ENCODE measurements around the gene OR8B3. TPM values are rescaled to one million over a fixed set of nuclear protein-coding genes. Genes with fewer than 3 reads are reported as not detected.
"Not testable (repeated sequence)": the region's sequence is repeated elsewhere in the genome, so short reads cannot be mapped to it uniquely, and the experiment has no call there.

Gene OR8B3, protein sequence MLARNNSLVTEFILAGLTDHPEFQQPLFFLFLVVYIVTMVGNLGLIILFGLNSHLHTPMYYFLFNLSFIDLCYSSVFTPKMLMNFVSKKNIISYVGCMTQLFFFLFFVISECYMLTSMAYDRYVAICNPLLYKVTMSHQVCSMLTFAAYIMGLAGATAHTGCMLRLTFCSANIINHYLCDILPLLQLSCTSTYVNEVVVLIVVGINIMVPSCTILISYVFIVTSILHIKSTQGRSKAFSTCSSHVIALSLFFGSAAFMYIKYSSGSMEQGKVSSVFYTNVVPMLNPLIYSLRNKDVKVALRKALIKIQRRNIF
- not detected in 2 replicates for total RNA-seq (2014; rRNA removed; shearing (Covaris generic))
- not detected in 2 replicates for polyA plus RNA-seq (2014; cell fraction: nucleus; rRNA removed)

- no peak for DNase-seq (ENCODE audit: extremely low read depth, low read depth)
Measured at GRCh38 chr11:124398924-124399323, at the start of gene OR8B3. TSS of gene OR8B3 (minus strand) at chr11:124399024. CDS start at chr11:124397351, 1,673 bp downstream.

DNA sequence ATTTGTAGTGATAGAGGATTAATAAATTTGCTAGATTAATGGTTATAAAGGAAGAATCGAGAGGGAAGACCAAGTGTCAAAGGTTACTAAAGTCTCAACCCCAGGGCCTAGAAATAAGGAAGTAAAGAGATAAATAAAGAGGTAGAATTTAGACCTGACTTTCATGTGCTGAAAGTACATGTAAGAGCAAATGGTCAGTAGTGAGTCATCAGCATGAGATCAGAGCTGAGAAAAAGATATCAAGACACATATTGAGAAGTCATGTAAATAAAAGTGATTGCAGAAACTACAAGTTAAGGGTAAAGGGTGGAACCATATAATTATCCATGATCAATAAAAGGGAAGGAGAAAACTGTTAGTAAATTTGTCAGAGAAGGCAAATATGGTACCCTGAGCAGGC, 48.1 kb upstream of the OR8B3 start:
- no peak for DNase-seq (ENCODE audit: extremely low read depth, low read depth)

DNA sequence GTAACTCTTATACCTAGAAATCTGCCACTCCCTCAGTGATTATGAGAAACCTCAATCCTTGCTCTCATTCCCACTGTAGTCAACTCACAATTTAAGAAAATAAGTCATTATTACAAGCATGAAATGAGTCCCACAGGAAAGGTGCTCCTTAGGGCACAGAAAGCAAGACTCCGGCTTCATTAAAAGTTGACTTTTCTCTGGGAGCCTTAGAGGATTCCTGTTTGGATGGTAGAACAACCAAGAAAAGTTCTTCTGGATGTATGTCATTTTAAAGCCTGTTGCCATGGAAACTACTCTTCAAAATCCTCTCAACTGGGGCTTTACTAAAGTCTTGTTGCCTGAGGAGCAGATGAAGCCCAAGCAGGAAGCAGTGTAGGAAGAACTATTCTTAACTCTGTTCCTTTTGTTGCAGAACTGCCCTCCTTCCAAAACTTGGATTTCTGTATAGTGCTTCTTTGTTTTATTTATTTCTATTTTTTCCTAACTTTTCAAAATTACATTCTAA, 46.9 kb upstream of the OR8B3 start, which contains the start of gene OR8B8:
Gene OR8B8, minus strand, starts transcription at position 51 of the 505 bp plus-strand sequence. CDS start 4,611 bp downstream, outside the sequence.
- no peak for DNase-seq (ENCODE audit: extremely low read depth, low read depth)

DNA sequence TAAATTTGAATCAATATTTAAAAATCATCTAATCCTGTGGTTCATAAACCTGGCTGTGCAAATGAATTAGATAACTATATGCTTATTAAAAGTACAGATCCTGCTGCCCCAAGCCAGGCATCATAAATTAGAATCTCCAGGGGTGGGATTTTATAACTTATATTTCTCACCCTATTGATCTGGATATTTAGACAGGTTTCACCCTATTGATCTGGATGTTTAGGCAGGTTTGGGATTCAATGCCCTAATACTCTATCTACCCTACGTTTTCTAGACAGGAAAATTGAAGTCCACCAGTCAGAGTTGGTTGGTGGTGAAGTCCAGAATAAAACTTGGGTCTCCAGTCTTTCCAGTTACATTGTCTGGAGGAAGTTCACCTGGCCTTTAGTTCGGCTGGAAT, 44.0 kb upstream of the OR8B3 start:
- DNase-seq (ENCODE audit: extremely low read depth, low read depth), result no peak

GRCh38 chr11:124442442-124442841, 43.6 kb upstream of the OR8B3 start:
- DNase-seq (ENCODE audit: extremely low read depth, low read depth), result no peak

DNA sequence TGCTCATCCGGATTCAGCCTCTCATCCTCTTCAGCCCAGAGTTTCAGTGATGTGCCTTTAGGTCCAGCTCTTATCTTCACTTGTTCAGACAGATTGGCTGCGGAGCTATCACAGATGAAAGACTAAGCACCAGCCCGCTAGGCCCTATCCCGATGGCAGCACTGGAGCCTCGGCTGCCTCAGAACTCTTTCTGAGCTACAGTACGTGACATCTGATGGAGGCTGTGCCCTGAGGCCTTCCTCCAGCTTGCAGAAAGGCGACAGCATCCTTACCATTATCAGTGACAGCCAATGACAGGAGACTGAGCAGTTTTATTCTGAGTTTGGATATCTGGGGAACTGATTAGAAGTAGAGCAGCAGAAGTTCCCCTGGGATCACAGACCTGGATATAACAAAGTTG, 42.7 kb upstream of the OR8B3 start:
- DNase-seq (ENCODE audit: extremely low read depth, low read depth), result no peak

GRCh38 chr11:124441081-124441480, 42.3 kb upstream of the OR8B3 start:
- no peak for DNase-seq (ENCODE audit: extremely low read depth, low read depth)

DNA sequence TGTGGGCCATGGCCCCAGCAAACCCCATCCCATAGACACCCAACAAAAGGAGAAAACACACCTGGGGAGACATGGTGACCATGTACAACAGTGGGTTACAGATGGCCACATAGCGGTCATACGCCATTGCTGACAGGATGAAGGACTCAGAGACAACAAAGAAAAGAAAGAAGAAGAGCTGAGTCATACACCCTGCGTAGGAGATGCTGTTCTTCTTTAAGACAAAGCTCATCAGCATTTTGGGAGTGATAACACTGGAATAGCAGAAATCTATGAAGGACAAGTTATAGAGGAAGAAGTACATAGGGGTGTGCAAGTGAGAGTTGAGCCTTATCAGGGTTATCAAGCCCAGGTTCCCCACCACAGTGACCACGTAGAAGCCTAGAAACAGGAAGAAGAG, 41.8 kb upstream of the OR8B3 start:
- no peak for DNase-seq (ENCODE audit: extremely low read depth, low read depth)

DNA sequence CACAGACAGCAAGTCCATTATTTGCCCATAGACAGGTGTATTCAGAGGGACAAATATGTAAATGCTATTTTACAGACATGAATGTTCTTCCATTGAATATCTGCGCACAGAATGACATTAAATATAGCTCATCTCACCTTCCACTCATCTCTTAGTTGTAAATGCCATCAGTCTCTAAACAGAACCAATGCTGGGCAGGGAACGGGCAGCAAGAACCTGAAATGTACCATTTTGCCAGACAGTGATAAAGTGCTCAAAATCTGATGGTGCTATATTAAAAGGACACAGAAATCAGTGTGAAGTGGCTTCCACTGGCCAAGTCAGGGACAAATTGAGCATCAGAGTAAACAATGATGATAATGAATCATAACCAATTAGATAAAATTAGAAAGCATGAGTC, 35.9 kb upstream of the OR8B3 start:
- DNase-seq (ENCODE audit: extremely low read depth, low read depth), result no peak

GRCh38 chr11:124429599-124429998, 30.8 kb upstream of the OR8B3 start:
- DNase-seq (ENCODE audit: extremely low read depth, low read depth), result no peak

DNA sequence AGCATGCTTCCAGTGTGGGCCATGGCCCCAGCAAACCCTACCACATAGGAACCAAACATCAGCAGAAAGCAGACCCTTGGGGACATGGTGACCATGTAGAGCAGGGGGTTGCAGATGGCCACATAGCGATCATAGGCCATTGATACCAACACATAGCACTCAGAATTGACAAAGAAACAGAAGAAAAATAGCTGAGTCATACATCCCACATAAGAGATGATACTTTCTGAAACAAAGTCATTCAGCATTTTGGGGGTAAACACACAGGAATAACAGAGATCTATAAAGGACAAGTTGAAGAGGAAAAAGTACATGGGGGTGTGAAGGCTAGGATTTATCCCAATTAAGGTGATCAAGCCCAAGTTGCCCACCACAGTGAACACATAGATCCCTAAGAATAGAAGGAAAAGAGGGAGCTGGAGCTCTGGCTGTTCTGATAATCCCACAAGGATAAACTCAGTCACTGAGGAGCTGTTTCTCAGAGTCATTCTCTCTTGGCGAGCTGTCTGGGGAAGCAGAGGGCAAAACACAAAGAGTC, 25.6 kb upstream of the OR8B3 start, which contains the start of gene OR8B4:
Gene OR8B4, minus strand, starts transcription at position 488 of the 538 bp plus-strand sequence. Its CDS starts 0 bp downstream, at position 488.
- DNase-seq (ENCODE audit: extremely low read depth, low read depth), result no peak

GRCh38 chr11:124421043-124421442, 22.2 kb upstream of the OR8B3 start:
- DNase-seq (ENCODE audit: extremely low read depth, low read depth), result no peak

GRCh38 chr11:124415356-124415923, 16.6 kb upstream of the OR8B3 start:
- peak; percentile 9 for DNase-seq (ENCODE audit: extremely low read depth, low read depth)

- DNase-seq (ENCODE audit: extremely low read depth, low read depth), result no peak
Measured at GRCh38 chr11:124409906-124410305, 11.1 kb upstream of the OR8B3 start.

GRCh38 chr11:124405581-124405980, 6.8 kb upstream of the OR8B3 start:
- DNase-seq (ENCODE audit: extremely low read depth, low read depth), result no peak

DNA sequence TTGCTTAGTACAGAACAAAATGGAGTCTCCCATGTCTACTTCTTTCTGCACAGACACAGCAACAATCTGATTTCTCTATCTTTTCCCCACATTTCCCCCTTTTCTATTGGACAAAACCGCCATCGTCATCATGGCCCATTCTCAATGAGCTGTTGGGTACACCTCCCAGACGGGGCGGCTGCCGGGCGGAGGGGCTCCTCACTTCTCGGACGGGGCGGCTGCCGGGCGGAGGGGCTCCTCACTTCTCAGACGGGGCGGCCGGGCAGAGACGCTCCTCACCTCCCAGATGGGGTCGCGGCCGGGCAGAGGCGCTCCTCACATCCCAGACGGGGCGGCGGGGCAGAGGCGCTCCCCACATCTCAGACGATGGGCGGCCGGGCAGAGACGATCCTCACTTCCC, 4.4 kb upstream of the OR8B3 start:
- not testable (repeated sequence) for DNase-seq (ENCODE audit: extremely low read depth, low read depth)

GRCh38 chr11:124402326-124402922, 3.6 kb upstream of the OR8B3 start:
- peak; percentile 70 for DNase-seq (ENCODE audit: extremely low read depth, low read depth)

GRCh38 chr11:124396847-124397246, 2.0 kb downstream of the OR8B3 start:
- DNase-seq (ENCODE audit: extremely low read depth, low read depth), result not testable (repeated sequence)

DNA sequence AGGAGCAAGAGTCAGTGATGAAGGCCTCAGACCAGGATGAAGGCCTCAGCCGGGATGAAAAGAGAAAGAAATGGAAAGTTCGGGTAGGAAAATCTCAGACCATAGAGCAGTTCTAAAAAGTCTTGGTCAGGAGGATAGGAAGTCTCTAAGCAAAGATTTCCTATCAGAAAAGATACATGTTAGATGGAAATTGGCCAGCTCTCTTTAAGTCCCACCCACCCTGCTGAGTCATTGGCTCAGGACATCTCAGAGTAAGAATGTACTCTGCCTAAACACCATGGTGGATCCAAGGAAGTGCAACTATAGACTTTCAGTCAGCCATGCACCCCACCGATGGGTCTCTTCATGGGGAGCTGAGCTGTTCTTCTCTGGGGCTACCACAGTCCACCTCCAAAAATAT, 4.4 kb downstream of the OR8B3 start:
- DNase-seq (ENCODE audit: extremely low read depth, low read depth), result no peak

DNA sequence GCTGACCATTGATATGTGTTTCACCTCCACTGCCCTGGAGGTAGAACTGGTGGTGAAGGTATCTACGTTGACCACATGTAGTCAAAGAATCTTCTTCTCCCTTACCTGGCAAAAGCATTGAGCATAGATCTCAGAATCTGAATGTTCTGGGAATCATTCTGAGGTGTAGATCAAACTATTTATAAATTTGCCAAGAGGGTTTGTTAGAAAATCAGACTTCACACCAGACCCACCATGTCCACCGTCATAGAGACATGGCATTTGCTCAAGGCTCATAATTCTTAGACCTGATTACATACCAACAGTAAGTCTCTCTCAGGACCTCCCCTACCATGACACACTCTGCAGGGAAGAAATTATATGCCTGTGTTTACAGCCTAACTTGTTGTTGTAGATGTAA, 14.4 kb downstream of the OR8B3 start, which contains the start of gene OR8B2:
Gene OR8B2, minus strand, starts transcription at position 101 of the 400 bp plus-strand sequence. CDS start 1,156 bp downstream, outside the sequence.
- no peak for DNase-seq (ENCODE audit: extremely low read depth, low read depth)

DNA sequence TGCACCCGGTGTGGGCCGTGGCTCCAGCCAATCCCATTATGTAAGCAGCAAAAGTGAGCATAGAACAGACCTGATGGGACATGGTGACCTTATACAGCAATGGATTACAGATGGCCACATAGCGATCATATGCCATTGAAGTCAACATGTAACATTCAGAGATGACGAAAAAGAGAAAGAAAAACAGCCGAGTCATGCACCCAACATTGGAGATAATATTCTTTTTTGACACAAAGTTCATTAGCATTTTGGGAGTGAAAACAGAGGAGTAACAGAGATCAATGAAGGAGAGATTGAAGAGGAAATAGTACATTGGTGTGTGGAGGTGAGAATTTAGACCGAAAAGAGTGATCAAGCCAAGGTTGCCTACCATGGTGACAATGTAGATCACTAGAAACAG, 16.0 kb downstream of the OR8B3 start:
- not testable (repeated sequence) for DNase-seq (ENCODE audit: extremely low read depth, low read depth)

Data from NCI-H460 (cell line).